AG04450 (cell line): ENCODE data around the gene SDK1. TPM values are rescaled to one million over a fixed set of nuclear protein-coding genes. Genes with fewer than 3 reads are reported as not detected.

Experiments used
- CTCF ChIA-PET: fragments of 300-600, 350-600 bp; formaldehyde crosslinking; extraction: SDS; loops from one replicate; lab custom pipeline; 2022; ENCODE audit warnings: antibody characterized with exemption, inconsistent platforms; lab: Charles Lee
- POLR2A ChIA-PET: fragments of 350-600 bp; formaldehyde crosslinking; extraction: SDS; loops from one replicate; lab custom pipeline; 2021; ENCODE audit warnings: antibody characterized with exemption, inconsistent platforms; lab: Yijun Ruan, JAX
- DNase-seq: peaks from one replicate; pipeline ENCODE4 v3.0.0-alpha.2; 2011; ENCODE audit warnings: low read depth, low spot score
- H3K27ac ChIP-seq: one replicate; pipeline ENCODE4 v1.5.1; 2012; ENCODE audit warnings: low read depth, low read length, control low read depth
- H3K27me3 ChIP-seq: one replicate; pipeline ENCODE4 v1.6.0; 2012; ENCODE audit warnings: low read length; ENCODE audit not compliant: control insufficient read depth, insufficient read depth
- H3K4me3 ChIP-seq: 2 replicates; pipeline ENCODE4 v1.5.1; 2011; ENCODE audit warnings: mild to moderate bottlenecking, low read depth, low read length, control low read depth
- H3K9me3 ChIP-seq: 2 replicates; pipeline ENCODE4 v1.5.1; 2012; ENCODE audit warnings: low read length; ENCODE audit not compliant: control insufficient read depth, insufficient read depth
- polyA plus RNA-seq: library from polyadenylated mRNA; depleted of rRNA; stranded (reverse); fragments of >200 nt; gene quantifications from 2 replicates; pipeline ENCODE4 v1.2.3, GENCODE V29; 2011
- TF ChIP-seq, protein P1 (sequence below): IDR thresholded peaks from 2 replicates; pipeline ENCODE4 v1.5.1; 2011; ENCODE audit warnings: low read depth, low read length, control low read depth, inconsistent platforms

The SDK1 gene
- polyA plus RNA-seq, 1 experiment = 2.2 TPM

DNA sequence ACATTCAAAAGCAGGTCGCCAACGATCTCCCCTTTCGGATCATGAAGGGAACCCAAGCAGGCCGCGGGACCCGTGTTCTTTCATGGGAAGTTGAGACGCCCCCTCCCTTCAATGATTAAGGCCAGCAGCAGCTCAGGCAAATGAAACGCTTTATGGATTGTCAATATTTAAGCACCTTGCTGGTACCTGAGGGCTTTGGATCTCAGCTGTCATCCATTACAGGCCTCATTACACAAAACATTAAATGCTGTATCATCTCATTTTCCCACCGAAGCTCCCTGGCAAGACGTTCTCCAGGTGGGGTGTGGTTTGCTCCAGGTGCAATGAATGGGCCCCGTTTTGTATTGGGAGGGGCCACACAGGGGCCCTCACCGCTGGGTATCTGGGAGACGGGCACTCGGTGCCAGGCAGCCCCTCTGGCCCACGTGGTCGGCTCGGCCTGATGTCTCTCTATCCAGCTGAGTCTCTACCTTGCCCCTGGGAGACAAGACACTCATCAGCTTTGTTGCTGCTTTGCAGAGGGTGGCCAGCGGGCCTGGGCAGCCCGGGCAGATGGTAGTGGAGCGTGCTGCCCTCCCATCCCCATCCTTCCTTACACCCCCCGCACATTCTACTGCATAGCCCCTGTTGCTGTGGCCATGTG lies 925.0 kb downstream of the SDK1 start:
- TF ChIP-seq, protein P1, sequence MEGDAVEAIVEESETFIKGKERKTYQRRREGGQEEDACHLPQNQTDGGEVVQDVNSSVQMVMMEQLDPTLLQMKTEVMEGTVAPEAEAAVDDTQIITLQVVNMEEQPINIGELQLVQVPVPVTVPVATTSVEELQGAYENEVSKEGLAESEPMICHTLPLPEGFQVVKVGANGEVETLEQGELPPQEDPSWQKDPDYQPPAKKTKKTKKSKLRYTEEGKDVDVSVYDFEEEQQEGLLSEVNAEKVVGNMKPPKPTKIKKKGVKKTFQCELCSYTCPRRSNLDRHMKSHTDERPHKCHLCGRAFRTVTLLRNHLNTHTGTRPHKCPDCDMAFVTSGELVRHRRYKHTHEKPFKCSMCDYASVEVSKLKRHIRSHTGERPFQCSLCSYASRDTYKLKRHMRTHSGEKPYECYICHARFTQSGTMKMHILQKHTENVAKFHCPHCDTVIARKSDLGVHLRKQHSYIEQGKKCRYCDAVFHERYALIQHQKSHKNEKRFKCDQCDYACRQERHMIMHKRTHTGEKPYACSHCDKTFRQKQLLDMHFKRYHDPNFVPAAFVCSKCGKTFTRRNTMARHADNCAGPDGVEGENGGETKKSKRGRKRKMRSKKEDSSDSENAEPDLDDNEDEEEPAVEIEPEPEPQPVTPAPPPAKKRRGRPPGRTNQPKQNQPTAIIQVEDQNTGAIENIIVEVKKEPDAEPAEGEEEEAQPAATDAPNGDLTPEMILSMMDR = no peak
- Histone ChIP-seq H3K27me3 (no peaks in the 10 kb centered on the region), H3K4me3 (no peak overlapping the region), H3K27ac (no peak overlapping the region), H3K9me3 (peaks cover 69% of the 10 kb centered on the region)
- CTCF ChIA-PET = no interaction called here
- no peak for DNase-seq
- POLR2A ChIA-PET = no interaction called here

DNA sequence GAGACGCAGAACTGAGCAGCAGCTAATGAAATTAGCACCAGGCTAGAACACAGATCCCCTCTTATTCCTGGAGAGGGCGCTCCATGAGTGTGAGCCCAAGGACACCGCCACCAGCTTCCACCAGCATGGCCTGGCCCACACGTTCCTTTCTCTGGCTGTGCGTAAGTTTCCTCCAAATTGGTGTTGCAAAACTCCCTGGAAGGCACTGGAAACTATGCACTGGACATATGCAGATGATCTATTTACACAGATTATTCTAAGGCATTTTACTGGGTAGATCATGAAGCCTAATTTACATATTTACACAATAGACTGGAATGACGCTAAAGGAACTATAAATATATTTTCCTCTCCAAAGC lies 925.5 kb downstream of the SDK1 start:
- Histone ChIP-seq H3K9me3 (peaks cover 67% of the 10 kb centered on the region), H3K27ac (no peak overlapping the region), H3K27me3 (no peaks in the 10 kb centered on the region), H3K4me3 (no peak overlapping the region)
- POLR2A ChIA-PET = no interaction called here
- DNase-seq = no peak
- CTCF ChIA-PET = no interaction called here
- TF ChIP-seq, protein P1 = no peak

DNA sequence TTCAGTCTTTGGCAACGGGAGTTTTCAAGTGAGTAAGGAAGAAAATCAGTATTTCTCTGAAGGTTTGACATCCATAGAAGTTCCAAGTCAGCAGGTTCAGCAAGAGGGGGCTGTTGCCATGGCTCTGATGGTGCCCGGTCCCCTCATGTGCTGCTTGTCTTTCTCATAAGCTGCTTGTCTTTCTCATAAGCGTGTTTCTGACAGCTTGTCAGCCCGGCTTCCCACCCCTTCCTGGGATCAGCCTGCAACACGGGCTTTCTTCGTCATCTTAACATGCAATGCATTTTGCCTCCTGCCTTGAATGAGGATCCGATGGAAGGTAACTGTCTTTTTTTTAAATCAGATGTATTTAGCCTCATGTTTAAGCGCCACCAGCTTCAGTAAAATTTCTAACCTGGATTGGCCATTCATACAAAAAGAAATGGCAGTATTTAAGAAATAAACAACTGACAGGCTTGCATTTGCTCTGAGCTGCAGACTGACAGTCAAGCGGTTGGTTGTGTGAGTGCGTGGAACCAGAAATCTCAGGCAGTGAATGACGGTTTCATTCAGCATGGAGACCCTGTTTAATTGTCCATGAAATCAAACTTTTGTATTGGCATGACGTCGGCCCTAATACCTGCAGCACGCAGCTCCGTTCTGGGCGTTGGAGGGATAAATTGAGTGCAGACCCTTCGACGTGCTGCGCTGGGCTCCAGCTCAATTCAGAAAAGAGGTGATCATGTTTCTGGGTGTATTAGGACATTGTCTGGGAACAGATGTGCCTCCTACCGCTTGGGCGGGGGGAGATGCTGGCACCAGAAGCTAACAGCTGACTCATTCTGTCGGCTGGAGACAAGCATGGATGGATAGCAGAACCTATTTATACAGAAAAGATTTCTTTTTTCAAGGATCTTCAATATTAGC lies 926.3 kb downstream of the SDK1 start:
- TF ChIP-seq, protein P1 = no peak
- Histone ChIP-seq H3K9me3 (peaks cover 67% of the 10 kb centered on the region), H3K4me3 (no peak overlapping the region), H3K27ac (no peak overlapping the region), H3K27me3 (no peaks in the 10 kb centered on the region)
- no peak for DNase-seq
- ChIA-PET POLR2A (no interaction called here), CTCF (no interaction called here)

DNA sequence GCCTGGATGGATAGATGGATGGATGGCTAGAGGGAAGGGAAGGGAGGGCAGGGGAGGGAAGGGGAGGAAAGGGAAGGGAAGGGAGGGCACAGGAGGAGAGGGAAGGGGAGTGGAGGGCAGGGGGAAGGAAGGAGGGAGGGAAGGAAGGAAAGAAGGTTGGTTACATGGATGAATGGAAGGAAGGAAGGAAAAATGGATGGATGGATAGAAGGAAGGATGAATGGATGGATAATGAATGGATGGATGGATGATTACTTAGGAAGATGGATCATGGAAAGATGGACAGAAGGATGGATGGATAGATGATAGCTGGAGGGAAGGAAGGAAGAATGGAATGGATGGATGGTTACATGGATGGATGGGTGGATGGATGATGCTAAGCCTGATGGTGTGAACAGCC lies 929.3 kb downstream of the SDK1 start:
- peaks cover 68% of the 10 kb centered on the region for H3K9me3 ChIP-seq
- ChIA-PET POLR2A (no interaction called here), CTCF (no interaction called here)
- DNase-seq = no peak
- no peak overlapping the region for H3K4me3 ChIP-seq
- no peaks in the 10 kb centered on the region for H3K27me3 ChIP-seq
- TF ChIP-seq, protein P1 = no peak
- H3K27ac ChIP-seq = no peak overlapping the region

DNA sequence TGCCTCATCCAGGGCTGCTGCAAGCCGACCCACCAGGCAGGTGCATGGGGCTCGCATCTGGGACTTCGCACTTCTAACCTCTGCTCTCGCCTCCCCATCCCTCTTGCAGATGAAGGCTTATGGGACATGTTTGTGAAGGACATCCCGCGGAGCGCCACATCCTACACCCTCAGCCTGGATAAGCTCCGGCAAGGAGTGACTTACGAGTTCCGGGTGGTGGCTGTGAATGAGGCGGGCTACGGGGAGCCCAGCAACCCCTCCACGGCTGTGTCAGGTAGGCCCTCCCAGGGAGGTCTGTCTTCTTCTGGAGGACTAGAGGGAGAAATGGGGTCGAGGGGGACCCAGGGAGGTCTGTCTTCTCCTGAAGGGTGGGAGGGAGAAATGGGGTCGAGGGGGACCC lies 932.1 kb downstream of the SDK1 start:
- POLR2A ChIA-PET = no interaction called here
- TF ChIP-seq, protein P1 = no peak
- CTCF ChIA-PET = no interaction called here
- H3K4me3 ChIP-seq = no peak overlapping the region
- H3K27me3 ChIP-seq = no peaks in the 10 kb centered on the region
- no peak overlapping the region for H3K27ac ChIP-seq
- H3K9me3 ChIP-seq = peaks cover 70% of the 10 kb centered on the region
- no peak for DNase-seq
